GM19239 (cell line): ENCODE results near the gene SIRT1.
"Not testable (repeated sequence)": the region's sequence is repeated elsewhere in the genome, so short reads cannot be mapped to it uniquely, and the experiment has no call there.

ENCODE experiments used
- DNase-seq: peaks from one replicate; pipeline ENCODE4 v3.0.0; 2011; ENCODE audit warnings: low spot score; ENCODE audit not compliant: insufficient read length
- FAIRE-seq: peaks from 2 replicates; lab custom pipeline; 2011; peaks lifted over from hg19 to GRCh38; lab: Jason Lieb, UNC

The SIRT1 gene

DNA sequence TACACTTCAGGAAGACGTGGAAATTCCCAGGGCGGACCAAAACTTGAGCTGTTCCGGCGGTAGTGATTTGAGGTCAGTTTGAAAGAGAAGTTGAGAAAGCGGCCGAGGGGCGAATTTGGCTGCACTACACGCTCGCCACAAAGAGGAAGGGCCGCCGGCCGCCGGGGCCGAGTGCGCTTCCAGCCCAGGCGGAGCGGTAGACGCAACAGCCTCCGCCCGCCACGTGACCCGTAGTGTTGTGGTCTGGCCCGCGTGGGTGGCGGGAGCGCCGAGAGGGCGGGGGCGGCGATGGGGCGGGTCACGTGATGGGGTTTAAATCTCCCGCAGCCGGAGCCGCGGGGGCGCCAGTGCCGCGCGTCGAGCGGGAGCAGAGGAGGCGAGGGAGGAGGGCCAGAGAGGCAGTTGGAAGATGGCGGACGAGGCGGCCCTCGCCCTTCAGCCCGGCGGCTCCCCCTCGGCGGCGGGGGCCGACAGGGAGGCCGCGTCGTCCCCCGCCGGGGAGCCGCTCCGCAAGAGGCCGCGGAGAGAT lies at the start of gene SIRT1:
TSS of gene SIRT1 (plus strand) at position 344 of the 529 bp plus-strand sequence. CDS start at position 410, 66 bp downstream.
- DNase-seq = peak; percentile 86
- FAIRE-seq = peak; percentile 82

DNA sequence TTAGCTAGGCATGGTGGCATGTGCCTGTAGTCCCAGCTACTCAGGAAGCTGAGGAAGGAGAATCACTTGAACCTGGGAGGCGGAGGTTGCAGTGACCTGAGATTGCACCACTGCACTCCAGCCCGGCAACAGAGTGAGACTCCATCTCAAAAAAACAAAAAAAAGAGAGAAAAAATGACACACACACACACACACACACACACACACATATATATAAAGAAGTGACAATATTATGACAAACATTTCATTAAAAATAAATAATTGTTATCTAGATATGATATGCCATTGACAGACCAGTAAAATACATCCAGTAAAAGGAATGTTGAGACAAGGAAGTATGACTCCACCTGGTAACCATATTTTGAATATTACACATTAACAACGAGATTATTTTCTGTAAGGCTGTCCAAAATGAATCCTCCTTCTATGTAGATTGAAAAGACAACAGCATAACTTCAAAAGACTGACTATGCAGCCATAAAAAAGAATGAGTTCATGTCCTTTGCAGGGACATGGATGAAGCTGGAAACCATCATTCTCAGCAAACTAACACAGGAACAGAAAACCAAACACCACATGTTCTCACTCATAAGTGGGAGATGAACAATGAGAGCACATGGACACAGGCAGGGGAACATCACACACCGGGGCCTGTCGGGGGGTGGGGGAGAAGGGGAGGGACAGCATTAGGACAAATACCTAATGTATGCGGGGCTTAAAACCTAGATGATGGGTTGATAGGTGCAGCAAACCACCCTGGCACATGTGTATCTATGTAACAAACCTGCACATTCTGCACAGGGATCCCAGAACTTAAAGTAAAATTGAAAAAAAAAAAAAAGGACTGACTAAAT lies 48.7 kb upstream of the SIRT1 start:
- not testable (repeated sequence) for DNase-seq, FAIRE-seq

GRCh38 chr10:67836488-67836887 lies 48.0 kb upstream of the SIRT1 start:
- no peak for FAIRE-seq
- no peak for DNase-seq

- FAIRE-seq (no peak), DNase-seq (no peak)
Observed at GRCh38 chr10:67836972-67837371, 47.5 kb upstream of the SIRT1 start.

- FAIRE-seq (no peak), DNase-seq (no peak)
Observed at GRCh38 chr10:67837541-67838314, 46.7 kb upstream of the SIRT1 start, which contains the start of gene DNAJC12. TSS of gene DNAJC12 (minus strand) at chr10:67838188. CDS start at chr10:67838011, 177 bp downstream.

DNA sequence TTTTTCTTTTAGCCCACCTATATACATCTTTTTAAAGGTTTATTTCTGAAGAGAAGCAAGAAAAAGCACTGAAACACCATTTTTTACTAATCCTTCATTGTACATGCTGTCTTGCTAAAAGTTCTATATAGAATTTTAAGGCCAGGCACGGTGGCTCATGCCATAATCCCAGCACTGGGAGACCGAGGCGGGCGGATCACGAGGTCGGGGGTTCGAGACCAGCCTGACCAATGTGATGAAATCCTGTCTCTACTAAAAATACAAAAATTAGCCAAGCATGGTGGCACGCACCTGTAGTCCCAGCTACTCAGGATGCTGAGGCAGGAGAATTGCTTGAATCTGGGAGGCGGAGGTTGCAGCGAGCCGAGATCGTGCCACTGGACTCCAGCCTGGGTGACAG lies 44.9 kb upstream of the SIRT1 start:
- DNase-seq, FAIRE-seq: not testable (repeated sequence)

GRCh38 chr10:67839951-67840350 lies 44.5 kb upstream of the SIRT1 start:
- no peak for DNase-seq

GRCh38 chr10:67841737-67842136 lies 42.7 kb upstream of the SIRT1 start:
- no peak for FAIRE-seq

More at GRCh38 chr10:67839951-67840350, 44.5 kb upstream of the SIRT1 start:
- no peak for FAIRE-seq

DNA sequence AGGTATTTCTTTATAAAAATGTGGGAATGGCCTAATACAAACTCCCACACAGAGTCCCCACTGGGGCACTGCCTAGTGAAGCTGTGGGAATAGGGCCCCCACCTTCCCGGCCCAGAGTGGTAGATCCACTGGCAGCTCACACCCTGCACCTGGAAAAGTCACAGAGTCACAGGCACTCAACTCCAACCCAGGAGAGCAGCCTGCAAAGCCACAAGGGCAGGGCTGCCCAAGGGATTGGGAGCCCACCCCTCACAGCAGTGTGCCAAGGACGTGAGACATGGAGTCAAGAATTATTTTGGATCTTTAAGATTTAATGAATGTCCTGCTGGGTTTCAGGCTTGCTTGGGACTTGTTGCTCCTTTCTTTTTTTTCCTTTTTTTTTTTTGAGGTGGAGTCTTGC lies 41.2 kb upstream of the SIRT1 start:
- FAIRE-seq (no peak), DNase-seq (no peak)

More at GRCh38 chr10:67841737-67842136, 42.7 kb upstream of the SIRT1 start:
- no peak for DNase-seq

DNA sequence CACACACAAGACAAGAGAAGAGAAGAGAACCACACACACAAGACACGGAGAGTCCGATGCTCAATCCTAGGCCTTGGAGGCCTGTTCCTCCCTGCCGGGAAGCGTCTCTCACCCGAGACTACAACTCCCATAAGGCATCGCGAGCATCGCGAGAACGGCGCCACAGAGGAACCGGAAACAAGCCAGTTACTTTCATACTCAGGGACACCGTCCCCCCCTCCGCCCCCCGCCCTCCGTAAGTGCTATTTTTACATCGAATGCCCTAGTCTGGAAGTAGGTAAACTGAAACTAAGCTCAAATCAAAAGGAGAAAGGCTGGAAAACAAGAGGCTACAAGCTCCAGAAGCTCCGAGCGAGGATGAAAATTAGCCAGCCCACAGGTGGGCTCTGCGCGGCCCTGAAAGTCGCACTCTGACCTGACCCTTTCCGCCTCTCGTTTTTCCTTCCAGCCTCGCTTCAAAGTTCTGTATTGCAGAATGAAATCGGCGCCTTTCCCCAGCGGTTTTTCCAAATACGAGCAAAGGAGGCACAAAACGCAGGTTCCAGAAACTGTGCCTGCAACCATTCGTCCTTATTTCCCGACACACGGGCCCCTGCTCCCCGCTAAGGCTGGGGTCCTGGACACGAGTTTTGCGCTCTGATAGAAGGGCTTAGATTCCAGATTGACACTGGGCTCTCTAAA lies 35.0 kb upstream of the SIRT1 start:
- FAIRE-seq (peak; percentile 97), DNase-seq (peak; percentile 78)

DNA sequence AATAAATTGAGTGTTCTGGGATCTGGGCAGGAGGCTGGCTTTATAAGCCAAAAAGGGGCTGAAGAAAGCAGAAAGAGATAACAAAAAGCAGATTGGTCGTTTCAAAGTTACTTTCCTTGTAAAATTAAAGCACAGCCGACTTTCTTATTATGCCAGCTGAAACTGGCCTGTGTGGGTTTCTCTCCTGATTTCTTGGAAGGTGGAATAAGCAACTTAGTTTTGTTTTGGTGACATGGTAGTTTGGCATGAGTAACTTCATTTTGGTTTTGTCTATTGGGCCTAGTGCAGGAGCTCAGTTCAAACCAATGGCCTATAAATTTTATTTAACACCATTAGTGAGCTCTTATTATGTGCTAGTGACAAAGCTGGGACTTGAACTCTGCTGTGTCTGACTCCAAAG lies 33.3 kb upstream of the SIRT1 start:
- DNase-seq (no peak), FAIRE-seq (no peak)

- DNase-seq = no peak
- no peak for FAIRE-seq
Observed at GRCh38 chr10:67852761-67853160, 31.7 kb upstream of the SIRT1 start.

GRCh38 chr10:67853512-67853911 lies 30.9 kb upstream of the SIRT1 start:
- FAIRE-seq = no peak
- no peak for DNase-seq

DNA sequence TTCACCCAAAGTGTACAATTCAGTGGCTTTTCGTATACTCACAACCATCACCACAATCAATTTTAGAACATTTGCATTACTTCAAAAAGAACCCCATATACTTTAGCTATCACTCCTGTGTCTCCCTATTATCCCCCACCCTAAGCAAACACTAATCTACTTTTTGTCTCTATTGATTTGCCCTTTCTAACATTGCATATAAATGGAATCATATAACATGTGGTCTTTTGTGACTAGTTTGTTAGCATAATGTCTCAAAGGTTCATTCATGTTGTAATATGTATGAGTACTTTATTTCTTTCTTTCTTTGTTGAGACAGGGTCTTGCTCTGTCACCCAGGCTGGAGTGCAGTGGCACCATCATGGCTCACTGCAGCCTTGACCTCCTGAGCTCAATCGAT lies 25.5 kb upstream of the SIRT1 start:
- DNase-seq = no peak
- FAIRE-seq = no peak

DNA sequence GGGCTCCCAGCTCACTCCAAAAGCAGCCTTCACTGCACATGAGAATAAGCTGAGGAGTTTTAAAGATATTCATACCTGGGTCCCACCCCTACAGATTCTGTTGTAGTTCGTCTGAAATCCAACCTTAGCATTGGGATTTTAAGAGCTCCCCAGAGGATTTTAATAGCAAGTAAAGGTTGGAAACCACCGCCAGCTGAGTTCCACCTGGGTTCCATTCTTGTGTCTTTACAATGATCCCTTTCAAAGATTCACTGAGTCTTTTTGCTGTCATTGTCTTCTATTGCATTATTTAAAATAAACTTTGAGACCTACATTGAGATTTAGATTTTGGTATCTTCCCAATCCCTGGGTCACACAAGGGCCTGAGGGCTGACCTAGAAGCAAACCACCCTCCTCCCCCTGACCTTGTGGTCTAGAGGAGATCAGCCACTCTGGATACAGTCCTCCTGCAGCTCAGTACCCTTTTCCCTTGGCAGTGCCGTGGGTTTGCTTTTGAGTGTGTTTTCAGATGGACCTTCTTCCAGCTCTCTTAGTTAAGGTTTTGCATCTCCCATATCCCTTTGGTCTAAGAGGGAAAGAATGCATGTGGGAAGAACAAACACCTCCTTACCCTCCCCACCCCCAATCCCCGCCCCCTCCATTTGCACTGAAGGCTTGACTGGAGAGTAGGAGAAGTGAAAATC lies 22.6 kb upstream of the SIRT1 start:
- FAIRE-seq = no peak
- DNase-seq = no peak

- DNase-seq (no peak), FAIRE-seq (no peak)
Observed at GRCh38 chr10:67863094-67863493, 21.4 kb upstream of the SIRT1 start.

DNA sequence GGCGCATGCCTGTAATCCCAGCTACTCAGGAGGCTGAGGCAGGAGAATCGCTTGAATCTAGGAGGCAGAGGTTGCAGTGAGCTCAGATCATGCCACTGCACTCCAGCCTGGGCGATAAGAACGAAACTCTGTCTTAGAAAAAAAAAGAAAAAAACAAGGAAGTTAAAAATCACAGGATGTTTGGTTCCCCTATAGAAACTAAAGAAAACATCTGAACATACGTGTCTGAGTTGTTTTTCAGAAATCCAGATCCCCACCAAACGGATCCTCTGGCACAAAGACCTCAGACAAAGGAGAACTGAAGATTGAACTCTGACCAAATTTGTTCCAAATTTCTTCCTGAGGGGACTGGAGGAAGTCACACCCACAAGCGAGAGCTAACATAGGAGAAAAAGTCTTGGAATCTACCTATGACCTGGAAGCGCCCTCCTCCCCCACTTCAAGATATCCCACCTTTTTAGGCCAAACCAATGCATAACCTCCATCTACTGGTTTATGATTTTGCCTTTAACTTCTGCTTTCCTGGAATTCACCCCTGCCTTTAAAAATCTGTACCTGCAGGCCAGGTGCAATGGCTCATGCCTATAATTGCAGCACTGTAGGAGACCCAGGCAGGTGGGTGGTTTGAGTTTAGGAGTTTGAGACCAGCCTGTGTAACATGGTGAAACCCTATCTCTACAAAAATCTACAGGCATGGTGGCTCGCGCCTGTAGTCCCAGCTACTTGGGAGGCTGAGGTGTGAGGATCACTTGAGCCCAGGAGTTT lies 19.7 kb upstream of the SIRT1 start:
- FAIRE-seq (no peak), DNase-seq (no peak)

DNA sequence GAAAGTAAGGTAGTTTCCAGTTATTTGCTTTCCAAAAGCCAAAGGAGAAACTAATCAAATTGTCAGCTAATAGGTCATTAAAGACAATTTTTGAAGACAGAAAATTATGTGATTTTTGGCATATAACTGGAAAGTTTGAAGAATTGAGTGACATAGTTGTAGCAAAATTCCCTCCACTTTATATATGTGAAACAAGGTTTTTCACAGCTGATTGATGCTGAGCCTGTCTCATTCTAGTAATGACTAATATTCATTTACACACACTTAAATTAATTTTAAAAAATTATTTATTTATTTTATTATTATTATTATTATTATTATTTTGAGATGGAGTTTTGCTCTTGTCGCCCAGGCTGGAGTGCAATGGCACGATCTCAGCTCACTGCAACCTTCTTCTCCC lies 16.3 kb upstream of the SIRT1 start:
- FAIRE-seq = no peak
- DNase-seq = no peak

DNA sequence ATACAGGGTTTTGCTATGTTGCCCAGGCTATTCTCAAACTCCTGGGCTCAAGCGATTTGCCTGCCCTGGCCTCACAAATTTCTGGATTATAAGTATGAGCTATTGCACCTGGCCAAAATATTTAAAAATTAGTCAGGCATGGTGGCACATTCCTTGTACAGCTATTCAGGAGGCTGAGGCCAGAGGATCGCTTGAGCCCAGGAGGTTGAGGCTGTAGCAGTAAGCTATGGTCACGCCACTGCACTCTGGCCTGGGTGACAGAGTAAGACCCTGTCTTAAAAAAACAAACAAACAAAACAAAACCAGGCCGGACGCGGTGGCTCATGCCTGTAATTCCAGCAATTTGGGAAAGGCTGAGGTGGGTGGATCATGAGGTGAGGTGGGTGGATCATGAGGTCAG lies 14.5 kb upstream of the SIRT1 start:
- FAIRE-seq (no peak), DNase-seq (no peak)
